Activated naive CD4-positive, alpha-beta T cell (primary cell): ENCODE measurements around the gene XPA.
"Not testable (repeated sequence)": the region's sequence is repeated elsewhere in the genome, so short reads cannot be mapped to it uniquely, and the experiment has no call there.

Experiments
- DNase-seq, 4 experiments: peaks; one replicate each; lab custom pipeline; 2025; lab: John Stamatoyannopoulos, UW

XPA gene

GRCh38 chr9:97703437-97704344 is 6.6 kb upstream of the XPA start:
- DNase-seq = no peak

DNA sequence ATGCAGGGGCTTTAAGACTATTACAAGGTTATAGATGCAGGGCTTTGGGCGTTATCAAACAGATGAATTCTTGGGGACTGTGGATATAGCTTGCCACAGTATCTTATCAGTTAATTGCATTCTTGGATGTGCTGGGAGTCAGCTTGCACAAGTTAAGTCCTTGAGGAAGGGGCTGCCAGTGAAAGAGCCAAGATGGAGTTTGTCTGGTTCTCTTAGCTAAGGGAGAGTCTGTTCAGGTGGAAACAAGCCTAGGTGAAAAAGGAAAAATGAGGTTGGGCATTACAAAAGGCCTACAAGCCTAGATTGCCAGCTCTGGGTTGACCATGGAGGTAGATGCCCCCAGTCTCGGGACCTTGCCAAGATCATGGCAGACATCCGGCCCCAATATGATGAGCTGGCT is 2.7 kb upstream of the XPA start:
- DNase-seq = not testable (repeated sequence)

GRCh38 chr9:97699281-97699680 is 2.1 kb upstream of the XPA start:
- not testable (repeated sequence) for DNase-seq

DNA sequence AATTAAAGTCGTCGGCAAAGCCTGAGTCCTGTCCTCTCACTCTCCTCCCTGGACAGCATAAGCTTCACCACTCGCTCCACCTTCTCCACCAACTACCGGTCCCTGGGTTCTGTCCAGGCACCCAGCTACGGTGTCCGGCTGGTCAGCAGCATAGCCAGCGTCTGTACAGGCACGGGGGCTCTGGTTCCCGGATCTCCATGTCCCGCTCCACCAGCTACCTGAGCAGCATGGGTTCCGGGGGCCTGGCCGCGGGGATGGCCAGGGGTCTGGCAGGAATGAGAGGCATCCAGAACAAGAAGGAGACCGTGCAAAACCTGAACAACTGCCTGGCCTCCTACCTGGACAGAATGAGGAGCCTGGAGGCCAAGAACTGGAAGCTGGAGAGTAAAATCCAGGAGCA is 1.7 kb upstream of the XPA start:
- no peak for DNase-seq

GRCh38 chr9:97697837-97698236 is 697 bp upstream of the XPA start:
- no peak for DNase-seq

DNA sequence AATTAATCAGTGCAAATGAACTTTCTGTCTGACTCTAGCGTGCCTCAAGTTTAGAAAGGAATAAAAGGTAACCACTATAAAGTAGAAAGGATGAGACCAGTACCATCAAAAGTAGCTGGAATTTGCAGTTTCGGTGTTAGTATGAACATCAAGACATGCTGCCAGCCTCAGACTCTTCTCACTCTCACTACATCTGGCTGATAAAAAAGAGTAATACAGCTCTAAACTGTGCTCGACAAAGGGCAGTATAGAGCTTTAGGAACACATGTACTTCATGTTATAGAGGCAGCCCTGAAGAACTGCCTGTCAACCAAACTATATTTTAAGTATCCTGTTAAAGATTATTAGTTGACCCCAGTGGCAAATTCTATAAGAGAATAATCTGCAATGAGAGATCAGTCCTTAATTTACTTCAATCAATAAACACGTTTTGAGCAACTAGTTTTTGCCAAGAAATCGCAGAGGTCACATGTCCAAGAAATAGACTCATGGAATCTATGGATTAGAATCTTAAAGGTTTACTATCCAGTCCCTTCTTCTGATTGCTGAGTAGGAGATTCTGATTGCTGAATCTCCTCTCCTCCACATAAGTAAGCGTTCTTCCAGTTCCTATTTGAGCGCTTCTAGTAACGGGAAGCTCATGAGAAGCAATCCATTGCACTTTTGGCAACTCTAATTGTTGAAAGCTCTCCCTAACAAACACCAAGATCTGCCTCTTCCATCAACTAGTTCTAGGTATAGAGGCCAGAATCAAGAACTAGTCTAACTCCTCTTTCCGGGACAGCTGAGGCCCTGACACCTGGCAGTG is 941 bp downstream of the XPA start:
- no peak for DNase-seq

GRCh38 chr9:97695390-97695789 is 1.8 kb downstream of the XPA start:
- no peak for DNase-seq

GRCh38 chr9:97694769-97695168 is 2.4 kb downstream of the XPA start:
- DNase-seq = no peak

GRCh38 chr9:97689401-97690180 is 7.5 kb downstream of the XPA start:
- DNase-seq = no peak

DNA sequence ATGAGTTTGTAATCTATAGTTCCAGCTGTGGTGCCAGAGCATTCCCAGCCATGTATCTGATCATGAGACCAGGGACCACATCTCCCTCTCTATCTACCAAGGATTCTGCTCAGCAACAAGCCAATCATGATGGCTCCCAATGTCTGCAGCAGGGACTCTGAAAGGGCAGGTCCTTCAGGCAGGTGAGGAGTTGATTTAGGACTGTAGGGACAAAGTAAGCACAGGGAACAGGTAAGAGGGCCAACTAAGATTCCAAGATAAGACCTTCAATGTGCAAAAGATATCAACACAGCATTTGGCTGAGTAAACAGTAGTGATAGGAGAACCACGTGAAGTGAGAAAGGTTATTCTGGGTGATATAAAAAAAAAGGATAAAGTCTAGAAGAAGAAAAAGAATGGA is 8.5 kb downstream of the XPA start:
- DNase-seq = no peak

- no peak for DNase-seq
Measured at GRCh38 chr9:97682242-97682641, 14.9 kb downstream of the XPA start.

DNA sequence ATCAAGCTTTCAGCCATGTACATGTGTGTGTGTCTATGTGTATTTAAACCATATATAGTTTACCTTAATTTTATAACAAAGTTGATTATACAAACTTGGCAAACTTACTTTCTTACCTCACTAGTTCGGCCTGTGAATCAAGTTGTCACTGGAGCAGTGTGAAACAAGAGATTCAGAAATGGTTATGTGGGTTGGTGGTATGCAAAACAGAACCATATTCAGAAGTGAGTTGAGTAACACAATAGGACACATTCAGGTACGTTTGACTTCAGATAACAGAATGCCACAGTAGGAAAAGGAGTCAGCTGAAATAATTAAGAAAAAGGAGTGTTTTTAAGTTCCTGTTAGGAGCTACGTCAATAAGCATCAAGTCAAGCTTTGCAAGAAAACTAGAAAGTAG is 21.5 kb downstream of the XPA start:
- DNase-seq = no peak

DNA sequence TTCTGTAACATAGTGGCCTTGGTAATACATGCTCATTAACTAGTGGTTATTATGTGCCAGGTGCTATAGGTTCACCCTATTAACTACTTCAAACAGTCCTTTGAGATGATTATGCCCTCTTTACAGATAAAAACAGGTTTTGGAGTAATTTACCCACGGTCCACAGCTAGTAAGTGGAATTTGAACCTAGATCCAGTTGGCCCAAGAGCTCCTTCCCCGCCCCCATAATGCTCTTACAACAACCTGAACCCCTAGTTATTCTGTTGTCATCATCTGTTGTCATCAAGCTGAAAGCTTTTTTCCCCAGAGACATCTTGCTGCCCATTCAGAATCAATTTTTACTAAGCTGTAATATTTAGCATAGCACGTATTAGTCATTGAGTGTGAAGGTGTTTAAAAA is 23.2 kb downstream of the XPA start:
- no peak for DNase-seq

GRCh38 chr9:97672403-97672802 is 24.7 kb downstream of the XPA start:
- no peak for DNase-seq

DNA sequence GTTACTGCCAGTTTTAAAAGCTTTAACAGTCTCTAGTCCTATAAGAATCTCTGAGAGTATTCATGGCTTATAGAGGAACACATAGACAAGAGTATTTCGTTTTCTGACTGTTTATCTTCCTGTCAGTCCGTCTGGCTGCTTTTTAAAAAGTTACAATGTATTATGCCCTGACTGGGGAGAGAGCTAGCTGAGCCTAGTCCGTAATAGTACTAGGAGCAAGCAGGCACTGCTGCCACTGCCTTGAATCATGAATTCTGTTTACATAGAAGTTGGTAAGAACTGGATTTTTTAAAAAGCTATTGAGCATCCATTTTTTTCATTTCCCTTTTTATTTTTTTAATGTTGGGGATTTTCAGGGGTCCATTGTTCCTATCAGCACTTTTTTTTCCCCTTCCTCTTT is 26.6 kb downstream of the XPA start:
- no peak for DNase-seq

GRCh38 chr9:97668485-97668884 is 28.7 kb downstream of the XPA start:
- no peak for DNase-seq

DNA sequence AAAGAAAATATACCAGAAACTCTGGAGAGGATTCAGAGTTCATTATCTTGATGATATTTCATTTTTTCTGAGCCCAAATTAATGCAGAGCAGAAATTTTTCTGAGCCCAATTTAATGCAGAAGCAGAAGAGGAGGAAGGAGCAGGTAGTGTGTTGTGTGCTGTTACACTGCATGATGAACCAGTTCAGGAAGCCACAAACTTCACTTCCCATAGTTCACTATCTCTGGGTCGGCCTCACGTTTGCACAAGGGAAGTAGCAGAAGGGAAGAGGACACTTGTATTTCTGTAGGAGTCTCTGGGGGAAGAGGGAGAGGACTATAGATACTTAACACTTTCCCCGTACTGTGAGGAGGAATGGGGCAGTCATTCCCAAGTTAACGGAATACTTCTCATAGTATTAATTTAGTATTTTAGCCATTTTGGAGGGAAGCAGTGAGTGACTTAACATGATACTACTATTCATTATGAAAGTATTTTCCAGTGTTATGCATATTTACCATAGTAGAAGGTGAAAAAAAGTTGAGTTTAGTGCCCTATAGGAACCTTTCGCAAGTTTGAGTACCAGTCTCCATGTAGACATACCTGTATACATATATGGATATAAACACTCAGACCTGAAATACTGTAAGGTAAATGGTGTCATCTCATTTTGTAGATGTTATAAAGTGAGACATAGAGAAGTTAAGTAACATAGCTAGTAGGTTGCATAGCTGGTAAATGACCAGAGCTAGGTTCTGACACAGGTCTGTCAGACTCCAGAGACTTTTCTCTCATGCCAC is 30.0 kb downstream of the XPA start:
- no peak for DNase-seq

- DNase-seq = no peak
Measured at GRCh38 chr9:97665742-97666141, 31.4 kb downstream of the XPA start.

GRCh38 chr9:97660847-97661246 is 36.3 kb downstream of the XPA start:
- DNase-seq = no peak

DNA sequence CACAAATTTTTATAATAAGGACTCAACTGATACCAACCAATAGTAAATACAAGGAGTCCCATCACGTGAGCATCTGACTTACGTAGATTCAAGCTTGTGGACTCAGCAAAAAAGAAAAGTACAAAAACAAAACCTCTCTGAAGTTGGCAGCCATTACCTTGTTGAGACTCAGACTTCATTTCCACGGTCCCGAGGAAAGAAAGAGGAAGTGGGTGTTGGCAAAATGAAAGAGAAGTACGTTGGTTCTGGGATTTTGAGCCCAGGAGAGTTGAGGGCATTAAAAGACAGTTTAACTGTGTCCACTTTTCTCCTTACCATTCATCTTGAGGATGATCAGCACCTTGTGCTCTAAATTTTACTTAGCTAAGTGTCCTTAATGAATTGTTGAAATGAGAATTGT is 36.8 kb downstream of the XPA start:
- DNase-seq = no peak

GRCh38 chr9:97659771-97660170 is 37.4 kb downstream of the XPA start:
- DNase-seq = no peak

GRCh38 chr9:97658707-97659106 is 38.4 kb downstream of the XPA start:
- DNase-seq = no peak
